Sciatic nerve (tissue), 2 donors: ENCODE data around the gene IHH. TPM values are rescaled to one million over a fixed set of nuclear protein-coding genes. Genes with fewer than 3 reads are reported as not detected.

Experiments
- ATAC-seq: fragments of 200-7000 bp; cut with Tn5 transposase; one replicate; pipeline ENCODE4 v1.9.1; 2020; ENCODE audit warnings: mild to moderate bottlenecking, moderate library complexity
- DNase-seq: peaks from one replicate; pipeline ENCODE4 v3.0.0-alpha.2; 2020; ENCODE audit warnings: low spot score
- intact Hi-C: fragments of 100-400 bp; cut with DNase I; formaldehyde crosslinking; loops from one replicate; pipeline ENCODE4 v1.14.2; 2022
- total RNA-seq: library from RNA; stranded (reverse); fragmentation: NEBNext Ultra II Directional; extraction: Animal tissue kit (Norgen Biotek cat#: 25700); gene quantifications from one replicate; pipeline ENCODE4 v1.2.1, GENCODE V29; 2021
- donor health status: DM: no; HTN: no; CAD: no.
- donor health status: DM: no; HTN: no; CAD: no.

Gene IHH
- total RNA-seq, result 0.22 TPM

DNA sequence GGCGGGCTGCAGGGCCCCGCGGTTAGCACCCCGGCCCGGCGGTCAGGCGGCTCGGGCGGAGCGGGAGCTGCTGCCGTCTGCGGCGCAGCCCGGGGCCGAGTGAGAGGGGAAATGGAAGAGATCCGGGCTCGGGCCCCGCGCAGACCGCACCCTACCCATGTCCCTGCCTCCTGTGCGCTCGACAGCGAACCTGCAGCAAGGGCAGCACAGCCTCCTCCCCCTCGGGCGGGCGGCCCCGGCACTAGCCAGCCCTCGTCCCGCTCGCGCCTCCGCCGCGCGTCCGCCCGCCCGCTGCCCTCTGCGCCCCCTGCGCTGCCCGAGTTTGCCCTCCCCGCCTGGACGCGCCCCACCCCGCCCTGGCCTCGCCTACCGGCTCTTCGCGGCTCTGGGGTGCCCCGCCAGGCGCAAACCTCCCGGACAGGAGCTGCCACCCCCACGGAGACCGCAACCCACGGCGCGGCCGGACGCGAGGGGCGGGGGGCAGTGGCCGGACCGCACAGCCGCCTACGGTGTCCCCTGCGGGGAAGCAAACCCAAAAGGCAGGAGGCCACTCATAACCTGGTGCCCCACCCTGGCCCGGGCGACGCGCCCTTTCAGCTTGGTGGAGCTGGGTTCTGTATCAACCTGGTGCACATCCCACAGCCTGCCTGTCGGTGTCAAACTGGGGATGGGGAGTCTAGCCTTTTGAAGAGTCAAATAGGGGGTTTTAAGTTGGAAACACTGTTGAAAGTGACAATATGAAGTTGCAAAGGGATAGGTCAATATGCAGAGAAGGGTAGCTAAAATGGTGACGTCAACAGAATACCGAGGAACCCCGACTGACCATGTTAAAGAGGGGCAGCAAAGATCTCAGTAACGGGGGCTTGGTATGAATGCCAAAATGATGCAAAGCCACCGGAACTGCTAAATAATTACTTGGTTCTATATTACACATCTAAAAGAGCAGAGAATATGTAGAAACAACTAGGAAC, at the start of gene IHH:
Gene IHH (minus strand): TSS at position 101 of the 971 bp plus-strand sequence. CDS start 454 bp downstream, outside the sequence.
- ATAC-seq, result no peak

DNA sequence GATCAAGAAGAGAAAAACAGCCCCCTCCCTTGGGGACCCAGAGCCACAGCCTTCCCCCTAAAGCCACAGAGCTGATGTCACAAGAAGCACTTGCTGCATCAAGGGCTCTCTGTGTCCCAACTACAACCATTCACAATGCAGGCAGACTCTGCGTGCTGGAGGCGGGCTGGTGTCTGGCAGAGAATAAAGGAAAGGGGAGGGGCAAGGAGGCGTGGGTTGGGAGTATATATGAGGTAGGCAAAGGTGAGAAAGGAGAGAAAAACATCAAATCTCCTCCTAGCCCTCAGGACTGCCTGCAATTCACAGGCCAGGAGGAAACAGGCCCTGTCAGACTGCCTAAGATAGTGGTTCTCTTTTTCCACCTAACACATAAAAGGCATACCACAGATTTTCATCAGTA, 48.8 kb upstream of the IHH start:
- DNase-seq, result no peak
- ATAC-seq, result no peak
- intact Hi-C loops, result no loop called here

More for the DNA sequence above, at the start of gene IHH:
- intact Hi-C loops, result no loop called here
- DNase-seq, result no peak

DNA sequence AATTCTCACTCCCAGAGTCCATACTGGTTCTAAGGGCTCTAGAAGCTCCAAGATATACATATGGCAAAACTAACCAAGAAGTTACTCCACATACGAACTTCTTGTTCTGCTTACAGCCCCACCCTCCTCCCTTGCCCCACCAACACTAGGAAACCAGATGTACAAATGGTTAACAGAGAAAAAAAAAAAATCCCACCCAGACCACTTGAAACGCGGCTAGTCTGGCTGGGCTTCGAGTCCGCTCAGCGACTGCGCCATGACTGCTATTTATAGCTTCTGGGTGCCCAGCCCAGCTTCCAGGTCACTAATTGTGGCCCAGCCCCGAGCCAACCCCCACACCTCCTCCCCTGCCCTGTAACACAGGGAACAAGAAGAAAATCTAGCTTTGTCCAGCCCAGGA, 47.0 kb upstream of the IHH start:
- ATAC-seq, result no peak
- no peak for DNase-seq
- intact Hi-C loops, result no loop called here

DNA sequence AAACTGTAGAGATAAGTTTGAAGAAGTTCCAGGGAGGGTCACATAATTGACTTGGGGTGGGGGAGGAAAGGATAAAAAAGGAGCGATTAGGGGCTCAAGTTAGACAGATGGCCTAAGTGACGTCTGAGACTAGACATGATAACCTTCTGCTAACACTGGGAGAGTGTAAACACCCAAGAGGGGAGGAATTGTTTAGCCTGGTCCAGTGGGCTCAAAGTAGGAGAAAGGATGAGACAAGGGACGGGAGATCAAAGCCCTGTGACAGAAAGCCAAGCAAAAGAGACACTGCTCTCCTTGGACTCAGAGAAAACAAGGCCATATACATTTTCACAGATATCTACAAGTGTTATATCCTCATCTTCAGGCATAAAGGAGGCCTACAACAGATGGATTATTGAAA, 45.5 kb upstream of the IHH start:
- DNase-seq (no peak), ATAC-seq (no peak)
- intact Hi-C loops, result no loop called here

DNA sequence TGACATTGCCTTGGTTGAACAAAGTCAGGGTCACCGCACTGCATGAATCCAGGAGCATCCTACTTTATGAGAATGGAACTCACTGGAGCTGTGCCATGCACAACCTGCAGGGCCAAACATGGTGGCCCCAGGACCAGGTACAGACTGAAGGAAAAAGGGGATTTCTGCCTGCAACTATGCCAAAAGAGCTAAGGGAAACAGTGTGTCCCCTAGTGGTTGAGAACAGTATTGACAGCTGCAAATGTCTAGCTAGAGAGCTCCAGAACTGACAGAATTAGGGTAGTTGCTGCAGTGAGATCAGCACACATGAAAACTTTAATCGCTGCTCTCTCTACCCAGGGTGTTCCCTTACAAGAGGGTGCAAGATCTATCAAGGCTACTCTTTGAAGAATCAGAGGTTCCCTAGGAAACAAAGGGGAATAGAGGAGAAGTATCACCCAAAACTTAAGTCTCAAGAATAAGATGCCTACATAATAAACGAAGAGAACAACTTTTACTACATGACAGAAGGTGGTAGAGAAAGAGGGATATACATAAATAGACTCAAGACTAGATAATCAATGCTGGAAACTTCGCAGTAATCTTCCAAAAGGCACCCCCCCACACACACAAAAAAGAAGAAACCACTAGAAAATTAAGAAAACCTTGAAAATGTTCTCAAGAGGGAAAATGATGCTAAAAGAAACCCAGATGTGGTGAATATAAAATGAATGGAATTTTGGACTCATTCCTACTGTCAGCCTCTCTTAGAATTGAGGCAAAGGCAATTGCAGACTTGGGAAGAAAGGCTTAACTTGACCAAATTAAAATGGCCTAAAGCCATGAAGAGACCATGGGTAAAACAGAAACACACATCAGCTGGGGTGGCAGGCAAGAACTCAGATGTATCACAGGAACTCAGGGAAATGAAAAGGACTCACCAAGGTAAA, 43.6 kb upstream of the IHH start:
- ATAC-seq (no peak), DNase-seq (no peak)
- intact Hi-C loops, result no loop called here

DNA sequence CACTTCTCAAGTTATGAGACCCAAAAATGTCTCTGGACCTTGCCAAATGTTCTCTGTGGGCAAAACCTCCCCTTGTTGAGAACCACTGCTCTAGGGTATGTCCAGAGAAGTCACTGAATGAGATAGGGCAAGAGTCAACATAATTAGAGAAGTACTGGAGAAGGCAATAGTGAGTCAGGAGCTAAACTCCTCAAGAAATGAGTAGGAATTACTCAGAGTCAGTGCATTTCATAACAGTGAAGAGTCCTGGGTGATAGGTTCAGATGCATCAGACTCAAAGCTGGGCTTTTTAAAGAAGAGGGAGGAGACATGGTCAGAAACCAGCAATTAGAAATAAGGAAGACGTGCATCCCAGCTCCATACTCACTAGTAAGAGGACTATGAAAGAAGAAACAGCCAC, 38.6 kb upstream of the IHH start:
- DNase-seq (no peak), ATAC-seq (no peak)
- intact Hi-C loops, result no loop called here

DNA sequence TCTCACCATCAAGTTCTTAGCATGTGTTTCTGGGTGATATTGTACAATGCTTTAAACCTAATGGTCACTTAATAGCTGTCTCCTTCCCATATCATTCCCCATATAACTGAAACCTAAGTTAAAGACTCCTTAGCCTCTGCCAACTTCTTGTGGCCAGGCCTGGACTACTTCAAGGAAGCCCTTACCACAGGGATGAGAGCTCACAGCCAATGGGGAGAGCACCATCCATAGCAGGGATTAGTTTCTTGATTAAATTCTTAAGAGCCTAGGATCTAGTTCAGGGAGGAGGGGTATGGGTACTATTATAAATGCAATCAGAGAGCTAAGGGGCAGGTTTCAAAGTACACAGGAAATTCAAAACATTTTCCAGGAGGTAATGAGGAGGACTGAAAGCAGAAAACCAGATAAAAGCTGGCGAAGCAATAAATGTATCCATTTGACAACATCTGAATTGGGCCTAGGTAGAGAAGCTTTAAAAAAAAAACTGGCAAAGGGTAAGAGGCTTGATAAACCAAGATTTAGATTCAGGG, 34.8 kb upstream of the IHH start:
- DNase-seq (no peak), ATAC-seq (no peak)
- intact Hi-C loops, result no loop called here

DNA sequence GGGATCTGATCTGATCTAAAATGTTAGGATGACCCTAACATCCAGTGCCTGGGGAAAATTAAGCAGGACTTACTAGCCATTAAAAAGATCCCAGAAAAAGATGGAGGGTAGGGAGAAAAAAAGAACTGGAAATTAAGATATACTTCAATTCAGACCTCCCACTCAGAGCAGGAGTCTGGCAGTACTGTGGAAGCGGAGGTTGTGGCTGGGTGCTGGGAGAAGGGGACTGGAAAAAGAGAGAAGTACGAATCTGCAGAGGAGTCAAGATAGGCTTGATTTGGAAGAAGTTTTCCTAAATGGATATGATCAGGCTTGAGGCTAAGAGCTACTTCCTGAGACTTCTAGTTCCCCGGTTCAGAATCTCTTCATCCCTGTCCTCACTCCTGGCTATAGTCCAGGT, 33.5 kb upstream of the IHH start:
- ATAC-seq (no peak), DNase-seq (no peak)
- intact Hi-C loops, result no loop called here

DNA sequence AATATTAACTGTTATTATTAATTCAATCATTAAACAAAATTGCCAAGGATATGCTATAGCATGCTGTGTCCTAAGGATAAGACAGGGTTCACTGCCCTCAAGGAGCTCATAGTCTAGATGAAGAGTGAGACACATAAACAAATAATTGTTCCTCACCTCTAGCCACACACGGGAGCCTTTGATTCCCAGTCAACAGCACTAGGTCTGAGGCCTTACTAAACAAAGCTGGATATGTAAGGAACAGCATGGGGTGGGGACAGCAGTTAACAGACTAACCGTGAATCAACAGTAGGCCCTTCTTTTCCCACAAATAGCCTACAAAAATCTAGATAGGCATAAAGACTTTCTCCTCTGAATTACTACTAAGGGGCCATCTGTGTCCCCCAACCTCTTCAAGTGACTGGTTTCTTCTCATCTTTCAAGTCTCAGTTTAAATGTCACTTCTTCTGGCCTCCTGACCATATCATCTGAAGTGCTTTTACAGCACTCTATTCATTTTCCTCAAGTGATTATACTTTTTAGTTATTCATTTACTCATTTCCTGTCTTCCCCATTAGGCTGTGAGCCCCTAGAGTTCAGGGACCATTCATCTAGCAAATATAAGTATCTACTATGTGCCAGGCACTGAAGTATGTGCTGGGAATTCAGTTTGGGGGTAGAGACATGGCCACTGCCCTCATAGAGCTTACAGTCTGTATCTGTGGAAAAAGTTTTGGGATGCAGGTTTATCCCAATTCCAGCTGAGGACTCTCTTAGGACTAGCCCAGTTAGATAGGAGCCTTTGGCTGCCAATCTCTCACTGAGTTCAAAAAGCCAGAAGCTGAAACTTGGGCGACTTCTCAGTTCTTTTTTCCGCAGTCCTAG, 29.9 kb upstream of the IHH start:
- intact Hi-C loops, result no loop called here
- ATAC-seq (no peak), DNase-seq (no peak)

DNA sequence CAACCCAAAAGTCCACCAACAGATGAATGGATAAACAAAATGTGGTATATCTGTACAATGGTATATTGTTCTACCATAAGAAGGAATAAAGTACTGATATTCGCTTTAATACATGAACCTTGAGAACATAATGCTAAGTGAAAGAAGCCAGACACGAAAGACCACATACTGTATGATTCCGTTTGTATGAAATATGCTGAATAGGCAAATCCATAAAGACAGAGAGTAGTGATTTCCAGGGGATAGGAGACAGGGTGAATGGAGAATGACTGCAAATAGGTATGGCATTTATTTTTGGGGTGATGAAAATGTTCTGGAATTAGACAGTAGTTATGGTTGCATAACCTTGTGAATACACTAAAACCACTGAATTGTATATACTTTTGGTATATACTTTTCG, 28.6 kb upstream of the IHH start:
- intact Hi-C loops, result loop anchor here (5.0 kb wide), 1 partner anchor 217 kb away; no protein-coding TSS in a partner anchor
- ATAC-seq (no peak), DNase-seq (no peak)

DNA sequence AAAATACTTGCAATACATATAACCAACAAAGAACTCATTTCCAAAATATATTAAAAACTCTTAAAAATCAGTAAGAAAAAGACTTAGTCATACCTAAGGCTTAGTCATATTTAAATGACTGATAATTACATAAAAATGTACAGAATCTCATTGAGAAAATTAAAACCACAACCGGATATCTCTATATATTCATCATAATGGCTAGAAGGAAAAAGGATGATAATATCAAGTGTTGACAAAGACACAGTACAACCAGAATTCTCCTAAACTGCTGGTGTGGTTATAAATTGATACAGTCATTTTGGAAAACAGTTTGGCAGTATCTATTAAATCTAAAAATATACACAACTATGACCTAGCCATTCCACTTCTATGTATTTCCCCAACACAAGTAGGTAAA, 27.1 kb upstream of the IHH start:
- DNase-seq (no peak), ATAC-seq (no peak)
- intact Hi-C loops, result loop anchor here (5.0 kb wide), 1 partner anchor 216 kb away; no protein-coding TSS in a partner anchor

DNA sequence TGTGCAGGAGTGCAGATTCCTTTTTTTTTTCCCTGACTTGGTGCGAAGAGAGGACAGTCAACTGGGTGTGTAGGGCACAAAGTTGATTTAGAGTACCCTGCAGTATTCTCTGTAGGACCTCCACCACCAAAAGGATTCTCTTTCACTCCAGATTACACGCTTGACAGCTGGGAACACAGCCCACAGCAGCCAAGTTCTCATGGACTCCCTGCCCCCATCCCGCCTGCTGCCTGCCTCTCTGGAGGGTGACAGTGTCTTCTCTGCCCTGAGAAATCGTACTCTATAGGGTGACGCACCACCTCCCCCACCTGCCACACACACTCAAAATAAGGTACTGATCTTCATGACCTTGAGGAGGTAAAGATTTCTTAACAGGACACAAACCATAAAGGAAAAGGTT, 26.6 kb upstream of the IHH start:
- intact Hi-C loops, result loop anchor here (5.0 kb wide), 1 partner anchor 215 kb away; no protein-coding TSS in a partner anchor
- DNase-seq (no peak), ATAC-seq (no peak)

DNA sequence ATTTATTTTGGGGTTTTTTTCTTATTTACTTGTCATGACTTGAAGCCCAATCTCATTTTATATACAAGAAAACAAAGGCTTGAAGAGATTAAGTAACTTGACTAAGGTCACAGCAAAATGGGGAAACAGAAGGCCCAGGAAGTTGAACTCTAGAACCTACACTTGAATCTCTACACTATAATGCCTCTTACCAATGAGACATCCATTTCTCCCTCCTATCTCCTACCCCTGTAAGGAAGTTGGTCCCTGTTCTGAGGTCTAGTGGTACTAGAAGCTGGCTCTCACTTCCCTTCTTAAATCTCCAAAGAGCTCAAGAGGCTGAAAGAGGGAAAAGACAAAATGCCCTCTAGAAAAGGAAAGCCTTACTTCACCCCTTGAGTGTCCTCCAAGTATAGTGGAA, 25.5 kb upstream of the IHH start:
- DNase-seq (no peak), ATAC-seq (no peak)
- intact Hi-C loops, result loop anchor here (5.0 kb wide), 1 partner anchor 214 kb away; no protein-coding TSS in a partner anchor

DNA sequence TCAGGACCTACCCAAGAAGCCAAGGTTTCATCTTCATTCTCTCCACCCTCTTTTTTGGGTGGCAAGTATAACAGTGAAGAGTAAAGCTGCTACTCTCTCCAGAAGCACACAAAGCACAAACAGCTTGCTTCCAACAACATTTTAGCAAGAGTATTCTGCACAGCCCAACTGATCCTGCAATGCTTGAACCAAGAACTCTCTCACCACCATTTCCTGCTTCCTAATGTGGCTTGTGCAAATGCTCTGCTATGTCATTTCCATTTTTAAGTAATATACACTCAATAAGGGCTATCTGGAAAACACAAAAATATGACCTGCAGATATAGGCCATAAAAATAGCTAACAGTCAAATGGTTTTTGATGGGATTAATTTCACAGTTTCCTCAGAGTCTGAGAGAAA, 24.1 kb upstream of the IHH start:
- ATAC-seq, result no peak
- intact Hi-C loops, result loop anchor here (5.0 kb wide), 1 partner anchor 212 kb away; no protein-coding TSS in a partner anchor
- DNase-seq, result no peak

DNA sequence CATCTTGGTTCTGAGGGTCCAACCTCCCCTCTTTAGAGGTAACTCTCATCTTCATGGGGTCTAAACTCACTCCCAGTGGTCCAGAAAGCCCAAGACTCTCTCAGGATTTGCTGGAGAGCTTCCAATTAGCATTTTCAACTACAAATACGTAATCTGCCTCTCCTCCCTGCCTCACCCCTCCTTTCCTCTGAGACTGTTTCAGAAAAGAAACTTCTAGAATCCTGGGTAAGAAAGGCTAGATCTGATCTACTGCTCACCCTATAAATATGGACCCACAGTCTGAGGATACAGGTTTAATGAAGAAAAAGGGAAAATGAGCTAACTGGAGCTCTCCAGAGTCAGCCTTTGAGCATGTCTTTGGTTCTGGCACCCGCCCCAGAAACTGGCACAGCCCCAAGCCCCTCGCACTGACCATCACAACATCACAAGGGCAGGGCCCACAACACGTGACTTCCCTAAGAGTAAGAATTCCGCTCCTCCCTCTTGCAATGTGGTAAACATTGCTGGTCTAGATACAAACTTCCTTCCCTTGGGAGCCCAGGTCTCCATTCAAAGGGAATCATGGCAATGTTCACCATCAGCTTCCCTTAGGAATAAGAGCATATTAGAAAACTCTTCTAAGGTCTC, 21.7 kb upstream of the IHH start:
- peak; percentile 38 for ATAC-seq
- no peak for DNase-seq
- intact Hi-C loops, result no loop called here

DNA sequence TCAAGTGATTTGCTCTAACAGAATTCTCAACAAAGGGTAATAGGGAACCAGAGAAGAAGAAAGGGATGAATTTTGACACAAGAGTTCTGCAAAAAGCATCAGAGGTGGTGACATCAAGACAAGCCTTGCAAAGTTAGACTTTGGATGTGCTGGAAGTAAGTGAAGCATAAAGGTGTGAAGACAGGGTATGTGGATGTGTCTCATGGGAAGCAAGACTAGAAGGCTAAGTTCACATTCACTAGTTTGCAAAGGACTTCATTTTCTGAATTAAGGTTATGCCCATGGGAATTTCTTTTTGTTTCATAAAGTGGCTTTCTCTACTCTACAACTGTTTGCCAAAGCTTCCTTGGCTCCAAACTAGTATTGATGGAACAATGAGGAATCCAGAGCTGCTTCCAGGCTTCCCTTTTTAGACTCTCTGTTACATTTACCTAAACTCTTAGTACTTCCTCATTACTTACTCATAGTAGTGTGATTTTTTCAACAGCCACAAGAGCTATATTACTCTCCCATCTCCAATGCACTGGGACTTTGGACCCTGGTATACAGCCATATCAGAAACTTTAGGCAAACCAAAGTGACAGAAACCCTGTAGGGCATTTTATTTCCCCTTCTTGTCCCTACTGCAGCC, 21.1 kb upstream of the IHH start:
- ATAC-seq (no peak), DNase-seq (no peak)

DNA sequence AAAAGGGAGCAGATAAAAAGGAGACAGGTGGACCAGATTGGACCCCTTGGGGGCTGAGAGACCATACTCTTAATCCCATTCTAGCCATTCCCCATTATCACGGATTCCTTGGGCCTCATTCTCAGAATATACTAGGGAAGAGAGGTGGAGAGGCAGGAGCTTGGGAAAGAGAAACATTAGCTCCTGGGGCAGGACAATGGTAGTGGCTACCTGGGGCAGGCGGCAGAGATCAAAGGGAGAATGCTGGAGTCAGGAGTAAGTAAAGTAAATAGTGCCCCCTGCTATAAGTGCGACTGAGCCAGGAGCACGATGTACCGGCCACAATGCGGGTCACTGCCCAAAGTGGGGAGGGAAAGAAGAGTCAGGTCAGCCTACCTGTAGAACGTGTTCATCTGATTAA, 20.4 kb upstream of the IHH start:
- DNase-seq (no peak), ATAC-seq (no peak)
- intact Hi-C loops, result no loop called here

More for the DNA sequence above, 21.1 kb upstream of the IHH start:
- intact Hi-C loops, result no loop called here

DNA sequence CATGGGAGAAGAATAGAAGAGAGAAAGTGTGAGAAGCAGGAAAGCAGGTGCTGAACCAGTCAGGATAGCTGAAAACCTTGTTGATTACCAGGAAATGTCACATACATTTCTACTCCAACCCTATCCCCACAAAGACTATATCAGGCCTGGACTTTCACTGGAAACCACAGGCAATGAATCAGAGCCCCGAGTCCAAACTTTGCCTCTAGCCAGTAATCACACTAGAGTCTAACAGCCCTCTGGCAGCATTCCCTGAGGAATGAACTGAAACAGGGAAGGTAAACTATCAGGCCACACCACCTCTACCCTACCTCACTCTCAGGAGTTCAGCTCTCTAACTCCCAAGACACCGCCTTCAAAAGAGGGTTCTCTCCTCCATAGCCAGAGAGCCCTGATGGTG, 18.7 kb upstream of the IHH start:
- DNase-seq, result no peak
- no peak for ATAC-seq
- intact Hi-C loops, result no loop called here
